Ascending aorta (tissue), 2 donors: Measurements from ENCODE around the gene SH3RF3. TPM values are rescaled to one million over a fixed set of nuclear protein-coding genes. Genes with fewer than 3 reads are reported as not detected.

Source experiments
- DNase-seq, 2 donors: peaks; one replicate each; pipeline ENCODE4 v3.0.0-alpha.2; 2019; ENCODE audit warnings: low spot score in 2 of 2
- H3K27ac ChIP-seq, 2 donors: fragments of 200-600 bp; sonication (generic); one replicate each; pipeline ENCODE4 v1.5.1; 2016 to 2017; ENCODE audit warnings: mild to moderate bottlenecking in 1 of 2
- H3K27me3 ChIP-seq: fragments of 200-600 bp; sonication (generic); one replicate; pipeline ENCODE4 v1.5.1; 2017
- H3K36me3 ChIP-seq, 2 donors: fragments of 200-600 bp; sonication (generic); one replicate each; pipeline ENCODE4 v1.5.1; 2016
- H3K4me1 ChIP-seq, 2 donors: fragments of 200-600 bp; sonication (generic); one replicate each; pipeline ENCODE4 v1.5.1; 2016 to 2017; ENCODE audit warnings: mild to moderate bottlenecking in 1 of 2
- H3K4me3 ChIP-seq, 2 donors: fragments of 200-600 bp; sonication (generic); one replicate each; pipeline ENCODE4 v1.5.1; 2016 to 2017; ENCODE audit warnings: mild to moderate bottlenecking in 1 of 2
- H3K9me3 ChIP-seq, 2 donors: fragments of 200-600 bp; sonication (generic); one replicate each; pipeline ENCODE4 v1.5.1; 2016
- CTCF ChIP-seq, 3 experiments: fragments of 200-600 bp in 2 of 3; fragments of 450-650 bp in 1 of 3; sonication (generic) in 2 of 3; IDR thresholded peaks; one replicate each; pipeline ENCODE4 v1.5.1; 2016 to 2019; ENCODE audit warnings: antibody characterized with exemption in 3 of 3, mild to moderate bottlenecking in 1 of 3, moderate library complexity in 1 of 3
- intact Hi-C: fragments of 100-400 bp; cut with DNase I; formaldehyde crosslinking; loops from one replicate; pipeline ENCODE4 v1.15.1; 2023
- total RNA-seq: library from RNA; depleted of rRNA; stranded (reverse); fragments of >200 nt; gene quantifications from one replicate; pipeline ENCODE4 v1.1.0, GENCODE V29; 2016

The SH3RF3 gene
- total RNA-seq, 1 donor from 2014 or later: 53.5 TPM

DNA sequence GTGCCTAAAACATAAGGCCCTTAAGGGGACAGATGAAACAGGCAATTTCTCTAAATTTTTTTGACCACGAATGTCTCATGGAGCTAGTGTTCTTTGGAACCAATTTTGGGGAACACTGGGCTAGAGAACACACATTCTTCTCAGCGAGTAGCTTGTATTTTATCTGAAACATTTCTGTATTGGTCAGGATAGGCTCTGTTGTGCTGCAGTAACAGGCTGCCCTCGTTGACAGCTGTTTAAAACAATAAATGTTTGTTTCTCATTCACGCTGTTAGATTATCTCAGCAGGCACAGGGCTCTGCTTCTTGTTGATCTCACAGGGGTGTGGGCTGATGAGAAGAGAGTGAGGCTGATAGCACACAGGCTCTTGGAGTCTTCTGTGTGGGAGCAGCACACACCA lies 105.3 kb downstream of the SH3RF3 start:
- H3K9me3 ChIP-seq: no peaks in the 10 kb centered on the region
- no peak overlapping the region for H3K27ac ChIP-seq
- H3K4me3 ChIP-seq: no peak overlapping the region
- H3K4me1 ChIP-seq: peaks cover 13 to 61% of the 10 kb centered on the region in 2 donors
- DNase-seq: no peak
- no peak for TF ChIP-seq CTCF (IDR thresholded peaks at IDR 0.05)
- no peaks in the 10 kb centered on the region for H3K27me3 ChIP-seq
- H3K36me3 ChIP-seq: no peaks in the 10 kb centered on the region
- intact Hi-C loops: no loop called here

DNA sequence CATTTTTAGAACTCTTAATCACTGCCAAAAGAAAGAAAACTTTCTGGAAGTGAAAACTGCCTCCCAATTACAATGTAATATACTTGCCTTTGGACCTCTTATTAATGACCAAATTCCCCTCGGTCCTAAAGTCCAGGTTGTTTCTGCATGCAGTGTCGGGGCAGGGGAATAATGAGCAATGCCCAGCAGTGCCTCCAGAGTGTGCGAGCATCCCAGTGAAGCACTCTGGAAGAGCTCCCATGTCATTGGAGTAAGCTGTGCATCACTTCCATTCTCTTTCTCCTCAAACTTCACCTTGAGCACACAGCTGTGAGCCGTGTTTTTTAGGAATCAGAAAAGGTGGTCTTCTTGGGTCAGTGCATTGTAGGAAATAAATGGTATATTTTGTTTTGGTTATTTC lies 107.1 kb downstream of the SH3RF3 start:
- peak in 1 of 2 donors; percentile 57 for DNase-seq
- TF ChIP-seq CTCF (IDR thresholded peaks at IDR 0.05): peak in 1 of 3 experiments; percentile 43
- Histone ChIP-seq H3K36me3 (no peaks in the 10 kb centered on the region), H3K4me1 (peaks cover 15 to 67% of the 10 kb centered on the region in 2 donors), H3K27me3 (no peaks in the 10 kb centered on the region), H3K4me3 (no peak overlapping the region), H3K9me3 (no peaks in the 10 kb centered on the region), H3K27ac (no peak overlapping the region)
- intact Hi-C loops: loop anchor here (2.0 to 5.0 kb wide), 2 partner anchors 34 to 201 kb away; no protein-coding TSS in a partner anchor

- no peak overlapping the region for H3K4me3 ChIP-seq
- no peak for DNase-seq
- H3K27ac ChIP-seq: no peak overlapping the region
- peaks cover 25 to 71% of the 10 kb centered on the region in 2 donors for H3K4me1 ChIP-seq
- no peaks in the 10 kb centered on the region for H3K9me3 ChIP-seq
- intact Hi-C loops: loop anchor here (2.0 to 5.0 kb wide), 2 partner anchors 35 to 199 kb away; no protein-coding TSS in a partner anchor
- H3K27me3 ChIP-seq: no peaks in the 10 kb centered on the region
- H3K36me3 ChIP-seq: no peaks in the 10 kb centered on the region
- TF ChIP-seq CTCF (IDR thresholded peaks at IDR 0.05): no peak
These were observed 108.8 kb downstream of the SH3RF3 start for GRCh38 chr2:109237792-109238191.

DNA sequence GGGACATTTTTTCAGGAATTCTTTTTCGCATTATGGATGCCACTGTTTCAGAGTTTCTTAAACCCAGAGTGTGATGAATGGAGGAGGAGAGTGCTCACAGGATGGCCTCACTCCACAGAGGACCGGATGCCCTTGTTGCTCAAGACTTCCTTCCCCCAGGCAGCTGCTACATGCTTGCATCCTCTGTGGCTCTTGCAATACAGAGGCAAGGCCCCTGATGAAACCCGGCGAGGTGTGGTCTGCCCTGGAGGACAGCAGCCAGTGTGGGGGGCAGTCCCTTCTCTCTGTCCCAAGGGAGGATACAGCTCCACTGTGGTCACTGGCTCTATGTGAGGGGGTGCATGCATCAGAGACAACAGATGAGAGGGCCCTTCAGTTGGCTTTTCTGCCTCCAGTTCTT lies 109.6 kb downstream of the SH3RF3 start:
- intact Hi-C loops: loop anchor here (5.0 kb wide), 1 partner anchor 36 kb away; no protein-coding TSS in a partner anchor
- no peaks in the 10 kb centered on the region for H3K9me3 ChIP-seq
- H3K27me3 ChIP-seq: no peaks in the 10 kb centered on the region
- peak overlapping the region; percentile 86 to 95 for H3K27ac ChIP-seq
- TF ChIP-seq CTCF (IDR thresholded peaks at IDR 0.05): no peak
- H3K36me3 ChIP-seq: no peaks in the 10 kb centered on the region
- peak; percentile 55 to 87 for DNase-seq
- H3K4me1 ChIP-seq: peaks cover 25 to 78% of the 10 kb centered on the region in 2 donors
- no peak overlapping the region for H3K4me3 ChIP-seq

DNA sequence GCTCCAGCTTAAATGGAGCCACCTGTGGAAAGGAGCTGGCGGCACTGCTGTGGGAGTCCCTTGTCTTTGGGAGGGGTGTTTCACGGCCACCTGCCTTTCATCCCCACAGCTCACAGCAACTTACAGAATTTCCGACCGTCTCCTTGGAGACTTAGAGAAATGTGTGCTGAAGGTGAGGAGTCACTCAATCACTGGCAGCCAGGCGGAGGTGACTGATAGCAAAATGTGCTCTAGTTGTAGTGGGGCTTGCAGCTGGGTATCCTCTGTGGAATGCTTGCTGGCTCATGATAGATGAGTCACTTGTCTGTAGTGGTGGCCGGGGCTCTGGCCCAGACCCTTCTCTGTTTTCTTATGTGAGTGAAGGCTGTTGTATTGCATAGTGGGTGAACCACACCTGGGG lies 110.7 kb downstream of the SH3RF3 start:
- intact Hi-C loops: loop anchor here (5.0 kb wide), 2 partner anchors 37 to 273 kb away; no protein-coding TSS in a partner anchor
- no peaks in the 10 kb centered on the region for H3K36me3 ChIP-seq
- no peaks in the 10 kb centered on the region for H3K9me3 ChIP-seq
- peaks cover 30 to 89% of the 10 kb centered on the region in 2 donors for H3K4me1 ChIP-seq
- H3K4me3 ChIP-seq: no peak overlapping the region
- no peaks in the 10 kb centered on the region for H3K27me3 ChIP-seq
- peak in 1 of 2 donors; percentile 64 for DNase-seq
- peak overlapping the region; percentile 86 to 95 for H3K27ac ChIP-seq
- TF ChIP-seq CTCF (IDR thresholded peaks at IDR 0.05): no peak
